K562 (cell line): ENCODE data around the gene ECHDC1. TPM values are rescaled to one million over a fixed set of nuclear protein-coding genes. Genes with fewer than 3 reads are reported as not detected.

Experiments
- CBFA2T2 ChIP-seq: fragments of 450-650 bp; conservative IDR thresholded peaks from 2 replicates; pipeline ENCODE4 v1.6.1; 2017; ENCODE audit warnings: mild to moderate bottlenecking
- CC2D1A ChIP-seq: fragments of 450-650 bp; IDR thresholded peaks from 2 replicates; pipeline ENCODE4 v1.6.1; 2017; ENCODE audit warnings: mild to moderate bottlenecking
- CCNT2 ChIP-seq: IDR thresholded peaks from 2 replicates; pipeline ENCODE4 v1.6.1; 2011; ENCODE audit warnings: borderline replicate concordance, low read depth, mild to moderate bottlenecking, moderate library complexity, mixed read lengths, low read length; ENCODE audit not compliant: insufficient read length; ENCODE audit errors: extremely low read depth
- MTA3 ChIP-seq: fragments of 450-650 bp; formaldehyde crosslinking; IDR thresholded peaks from 2 replicates; pipeline ENCODE4 v1.6.1; 2017; ENCODE audit warnings: mild to moderate bottlenecking, borderline replicate concordance
- MXI1 ChIP-seq: IDR thresholded peaks from 2 replicates; pipeline ENCODE4 v1.6.1; 2011; ENCODE audit warnings: low read depth, mild to moderate bottlenecking, improper control_type of control experiment, low read length
- NR2C1 ChIP-seq, 2 experiments: fragments of 450-650 bp; IDR thresholded peaks; 2 replicates each; pipeline ENCODE4 v1.6.1; 2017; ENCODE audit warnings: mild to moderate bottlenecking in 2 of 2, antibody characterized with exemption in 1 of 2, inconsistent platforms in 1 of 2, missing compliant biosample characterization in 1 of 2, missing genetic modification characterization in 1 of 2
- NRF1 ChIP-seq, 2 experiments: fragments of 450-650 bp; IDR thresholded peaks in 1 of 2; conservative IDR thresholded peaks in 1 of 2; 2 replicates each; pipeline ENCODE4 v1.6.1; 2014; ENCODE audit warnings: mild to moderate bottlenecking in 2 of 2
- SP1 ChIP-seq: sonication (generic); formaldehyde crosslinking; IDR thresholded peaks from 2 replicates; pipeline ENCODE4 v1.8.1; 2022; ENCODE audit warnings: mild to moderate bottlenecking, missing genetic modification reagents
- TRIM28 ChIP-seq: fragments of 450-650 bp; IDR thresholded peaks from 2 replicates; pipeline ENCODE4 v1.6.1; 2017
- polyA plus RNA-seq, 8 experiments: library from polyadenylated mRNA; depleted of rRNA in 4 of 8; stranded (reverse) in 5 of 8; unstranded in 3 of 8; fragments of >200 nt; fragmentation: Nextera tagmentation in 2 of 8; fragmentation: Illumina TruSeq in 1 of 8; extraction: Ambion mirVana in 2 of 8; extraction: Trizol in 1 of 8; gene quantifications; 2 replicates each; pipeline versions ENCODE4 v1.2.1 to v1.2.3, GENCODE V29; 2011 to 2014; ENCODE audit warnings: inconsistent platforms in 1 of 8, missing spikeins in 1 of 8
- total RNA-seq, 7 experiments: library from RNA; depleted of rRNA in 6 of 7; stranded (reverse); fragments of >200 nt in 6 of 7; fragmentation: Illumina TruSeq in 2 of 7; extraction: Trizol in 2 of 7; gene quantifications; 2 replicates each; pipeline versions ENCODE4 v1.2.1 to v1.2.3, GENCODE V29; 2011 to 2021; ENCODE audit warnings: low replicate concordance in 1 of 7
- TF ChIP-seq, protein P1 (sequence below): IDR thresholded peaks from 2 replicates; pipeline ENCODE4 v1.6.1; 2011; ENCODE audit warnings: borderline replicate concordance, low read depth, mild to moderate bottlenecking, moderate library complexity, low read length; ENCODE audit not compliant: insufficient read depth, poor library complexity, severe bottlenecking
- TF ChIP-seq, protein P2 (sequence below): IDR thresholded peaks from 3 replicates; pipeline ENCODE4 v1.6.1; 2011; ENCODE audit warnings: borderline replicate concordance, mild to moderate bottlenecking, moderate library complexity; ENCODE audit not compliant: insufficient read length; ENCODE audit errors: extremely low read depth
- TF ChIP-seq, protein P3 (sequence below): fragments of 450-650 bp; IDR thresholded peaks from 2 replicates; pipeline ENCODE4 v1.6.1; 2016; ENCODE audit warnings: mild to moderate bottlenecking
- TF ChIP-seq, protein P4 (sequence below): fragments of 450-650 bp; formaldehyde crosslinking; IDR thresholded peaks from 2 replicates; pipeline ENCODE4 v1.4.0; 2020; ENCODE audit warnings: mild to moderate bottlenecking, moderate library complexity
- TF ChIP-seq, protein P5 (sequence below): fragments of 250-450 bp; sonication (Bioruptor Pico); IDR thresholded peaks from 2 replicates; pipeline ENCODE4 v1.4.0; 2020; ENCODE audit warnings: mild to moderate bottlenecking, moderate library complexity

Gene ECHDC1
- total and polyA plus RNA-seq, 9 of the 15 experiments (the other 6 are each of a cell fraction or from before 2014, with no cell fraction given): 58.0 to 105 (median 78.6) TPM

DNA sequence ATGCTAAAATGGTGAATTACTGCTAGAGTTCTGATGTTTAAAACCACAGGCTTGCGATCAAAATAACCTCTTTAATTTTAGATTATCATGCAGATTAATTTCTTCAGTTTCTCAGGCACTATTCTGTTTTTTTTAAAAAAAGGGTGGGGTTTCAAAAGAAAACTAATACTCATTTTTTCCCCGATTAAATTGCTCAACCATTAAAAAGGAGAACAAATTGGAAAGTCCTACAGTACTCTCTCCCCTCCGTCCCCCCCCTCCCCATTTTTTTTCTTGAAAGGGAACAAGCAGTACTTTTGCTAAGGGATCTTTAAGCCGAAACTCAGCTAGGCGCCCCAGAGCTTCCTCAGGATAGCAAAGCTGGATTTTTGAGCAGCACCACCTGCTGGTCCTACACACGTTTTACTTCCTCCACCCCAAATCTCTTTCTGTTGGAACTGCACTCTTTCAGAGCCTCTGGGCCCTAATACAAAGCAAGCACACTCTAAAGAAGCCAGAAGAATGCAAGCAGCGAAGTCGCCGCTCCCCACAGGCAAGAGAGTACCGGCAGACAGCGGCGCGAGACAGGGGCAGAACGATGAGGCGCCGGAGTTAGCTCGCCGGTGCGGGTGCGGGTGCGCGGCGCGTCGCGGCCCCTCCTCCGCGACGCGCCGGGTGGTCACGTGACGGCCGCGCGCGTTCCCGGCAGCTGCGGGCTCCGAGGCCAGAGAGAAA lies 77.1 kb downstream of the ECHDC1 start, which contains the start of gene RNF146 (continued):
- TF ChIP-seq, protein P1, sequence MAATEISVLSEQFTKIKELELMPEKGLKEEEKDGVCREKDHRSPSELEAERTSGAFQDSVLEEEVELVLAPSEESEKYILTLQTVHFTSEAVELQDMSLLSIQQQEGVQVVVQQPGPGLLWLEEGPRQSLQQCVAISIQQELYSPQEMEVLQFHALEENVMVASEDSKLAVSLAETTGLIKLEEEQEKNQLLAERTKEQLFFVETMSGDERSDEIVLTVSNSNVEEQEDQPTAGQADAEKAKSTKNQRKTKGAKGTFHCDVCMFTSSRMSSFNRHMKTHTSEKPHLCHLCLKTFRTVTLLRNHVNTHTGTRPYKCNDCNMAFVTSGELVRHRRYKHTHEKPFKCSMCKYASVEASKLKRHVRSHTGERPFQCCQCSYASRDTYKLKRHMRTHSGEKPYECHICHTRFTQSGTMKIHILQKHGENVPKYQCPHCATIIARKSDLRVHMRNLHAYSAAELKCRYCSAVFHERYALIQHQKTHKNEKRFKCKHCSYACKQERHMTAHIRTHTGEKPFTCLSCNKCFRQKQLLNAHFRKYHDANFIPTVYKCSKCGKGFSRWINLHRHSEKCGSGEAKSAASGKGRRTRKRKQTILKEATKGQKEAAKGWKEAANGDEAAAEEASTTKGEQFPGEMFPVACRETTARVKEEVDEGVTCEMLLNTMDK: peak; percentile 60
- TF ChIP-seq, protein P2, sequence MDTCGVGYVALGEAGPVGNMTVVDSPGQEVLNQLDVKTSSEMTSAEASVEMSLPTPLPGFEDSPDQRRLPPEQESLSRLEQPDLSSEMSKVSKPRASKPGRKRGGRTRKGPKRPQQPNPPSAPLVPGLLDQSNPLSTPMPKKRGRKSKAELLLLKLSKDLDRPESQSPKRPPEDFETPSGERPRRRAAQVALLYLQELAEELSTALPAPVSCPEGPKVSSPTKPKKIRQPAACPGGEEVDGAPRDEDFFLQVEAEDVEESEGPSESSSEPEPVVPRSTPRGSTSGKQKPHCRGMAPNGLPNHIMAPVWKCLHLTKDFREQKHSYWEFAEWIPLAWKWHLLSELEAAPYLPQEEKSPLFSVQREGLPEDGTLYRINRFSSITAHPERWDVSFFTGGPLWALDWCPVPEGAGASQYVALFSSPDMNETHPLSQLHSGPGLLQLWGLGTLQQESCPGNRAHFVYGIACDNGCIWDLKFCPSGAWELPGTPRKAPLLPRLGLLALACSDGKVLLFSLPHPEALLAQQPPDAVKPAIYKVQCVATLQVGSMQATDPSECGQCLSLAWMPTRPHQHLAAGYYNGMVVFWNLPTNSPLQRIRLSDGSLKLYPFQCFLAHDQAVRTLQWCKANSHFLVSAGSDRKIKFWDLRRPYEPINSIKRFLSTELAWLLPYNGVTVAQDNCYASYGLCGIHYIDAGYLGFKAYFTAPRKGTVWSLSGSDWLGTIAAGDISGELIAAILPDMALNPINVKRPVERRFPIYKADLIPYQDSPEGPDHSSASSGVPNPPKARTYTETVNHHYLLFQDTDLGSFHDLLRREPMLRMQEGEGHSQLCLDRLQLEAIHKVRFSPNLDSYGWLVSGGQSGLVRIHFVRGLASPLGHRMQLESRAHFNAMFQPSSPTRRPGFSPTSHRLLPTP: peak; percentile 35
- TF ChIP-seq TRIM28 (peak; percentile 56; the same call in 1 of the 2 replicates), MTA3 (peak; percentile 27; the same call in 1 of the 2 replicates), CBFA2T2 (peak; percentile 72), NRF1 (conservative IDR thresholded peaks at IDR 0.05 in 1 of 2, IDR thresholded peaks at IDR 0.05 in 1 of 2) (peak; percentile 79; a peak in 3 of 4 replicates), CC2D1A (peak; percentile 63; the same call in 1 of the 2 replicates), SP1 (CRISPR knock-in tag) (0 out of 2 replicates have a peak, but pooled peaks have one; percentile 6), MXI1 (no peak), NR2C1 (IDR thresholded peaks at IDR 0.05) (0 out of 2 replicates have a peak, but pooled peaks have one; percentile 17), NR2C1 (tag; IDR thresholded peaks at IDR 0.05) (no peak), CCNT2 (peak; percentile 70)
- TF ChIP-seq, protein P3, sequence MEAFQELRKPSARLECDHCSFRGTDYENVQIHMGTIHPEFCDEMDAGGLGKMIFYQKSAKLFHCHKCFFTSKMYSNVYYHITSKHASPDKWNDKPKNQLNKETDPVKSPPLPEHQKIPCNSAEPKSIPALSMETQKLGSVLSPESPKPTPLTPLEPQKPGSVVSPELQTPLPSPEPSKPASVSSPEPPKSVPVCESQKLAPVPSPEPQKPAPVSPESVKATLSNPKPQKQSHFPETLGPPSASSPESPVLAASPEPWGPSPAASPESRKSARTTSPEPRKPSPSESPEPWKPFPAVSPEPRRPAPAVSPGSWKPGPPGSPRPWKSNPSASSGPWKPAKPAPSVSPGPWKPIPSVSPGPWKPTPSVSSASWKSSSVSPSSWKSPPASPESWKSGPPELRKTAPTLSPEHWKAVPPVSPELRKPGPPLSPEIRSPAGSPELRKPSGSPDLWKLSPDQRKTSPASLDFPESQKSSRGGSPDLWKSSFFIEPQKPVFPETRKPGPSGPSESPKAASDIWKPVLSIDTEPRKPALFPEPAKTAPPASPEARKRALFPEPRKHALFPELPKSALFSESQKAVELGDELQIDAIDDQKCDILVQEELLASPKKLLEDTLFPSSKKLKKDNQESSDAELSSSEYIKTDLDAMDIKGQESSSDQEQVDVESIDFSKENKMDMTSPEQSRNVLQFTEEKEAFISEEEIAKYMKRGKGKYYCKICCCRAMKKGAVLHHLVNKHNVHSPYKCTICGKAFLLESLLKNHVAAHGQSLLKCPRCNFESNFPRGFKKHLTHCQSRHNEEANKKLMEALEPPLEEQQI: no peak
- TF ChIP-seq, protein P4, sequence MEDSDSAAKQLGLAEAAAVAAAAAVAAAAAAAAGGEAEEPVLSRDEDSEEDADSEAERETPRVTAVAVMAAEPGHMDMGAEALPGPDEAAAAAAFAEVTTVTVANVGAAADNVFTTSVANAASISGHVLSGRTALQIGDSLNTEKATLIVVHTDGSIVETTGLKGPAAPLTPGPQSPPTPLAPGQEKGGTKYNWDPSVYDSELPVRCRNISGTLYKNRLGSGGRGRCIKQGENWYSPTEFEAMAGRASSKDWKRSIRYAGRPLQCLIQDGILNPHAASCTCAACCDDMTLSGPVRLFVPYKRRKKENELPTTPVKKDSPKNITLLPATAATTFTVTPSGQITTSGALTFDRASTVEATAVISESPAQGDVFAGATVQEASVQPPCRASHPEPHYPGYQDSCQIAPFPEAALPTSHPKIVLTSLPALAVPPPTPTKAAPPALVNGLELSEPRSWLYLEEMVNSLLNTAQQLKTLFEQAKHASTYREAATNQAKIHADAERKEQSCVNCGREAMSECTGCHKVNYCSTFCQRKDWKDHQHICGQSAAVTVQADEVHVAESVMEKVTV (CRISPR knock-in tag): no peak
- TF ChIP-seq, protein P5, sequence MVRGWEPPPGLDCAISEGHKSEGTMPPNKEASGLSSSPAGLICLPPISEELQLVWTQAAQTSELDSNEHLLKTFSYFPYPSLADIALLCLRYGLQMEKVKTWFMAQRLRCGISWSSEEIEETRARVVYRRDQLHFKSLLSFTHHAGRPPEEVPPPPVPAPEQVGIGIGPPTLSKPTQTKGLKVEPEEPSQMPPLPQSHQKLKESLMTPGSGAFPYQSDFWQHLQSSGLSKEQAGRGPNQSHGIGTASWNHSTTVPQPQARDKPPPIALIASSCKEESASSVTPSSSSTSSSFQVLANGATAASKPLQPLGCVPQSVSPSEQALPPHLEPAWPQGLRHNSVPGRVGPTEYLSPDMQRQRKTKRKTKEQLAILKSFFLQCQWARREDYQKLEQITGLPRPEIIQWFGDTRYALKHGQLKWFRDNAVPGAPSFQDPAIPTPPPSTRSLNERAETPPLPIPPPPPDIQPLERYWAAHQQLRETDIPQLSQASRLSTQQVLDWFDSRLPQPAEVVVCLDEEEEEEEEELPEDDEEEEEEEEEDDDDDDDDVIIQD (CRISPR knock-in tag): 0 out of 2 replicates have a peak, but pooled peaks have one; percentile 44
